Activated effector memory CD4-positive, alpha-beta T cell treated with anti-CD3 and anti-CD28 coated beads, Interleukin-2, amount 50 U/mL, for 16 hours (primary cell): Measurements from ENCODE around the gene TSN.
"Not testable (repeated sequence)": the region's sequence is repeated elsewhere in the genome, so short reads cannot be mapped to it uniquely, and the experiment has no call there.

Experiments used
- DNase-seq: peaks from one replicate; pipeline ENCODE4 v3.0.0-alpha.2; 2020

TSN gene

GRCh38 chr2:121804340-121804739 is 48.9 kb downstream of the TSN start:
- no peak for DNase-seq

GRCh38 chr2:121804997-121805765 is 49.7 kb downstream of the TSN start:
- no peak for DNase-seq

GRCh38 chr2:121805766-121806143 is 50.3 kb downstream of the TSN start:
- no peak for DNase-seq

- DNase-seq: not testable (repeated sequence)
Observed at GRCh38 chr2:121807771-121808170, 52.3 kb downstream of the TSN start.

GRCh38 chr2:121809607-121810006 is 54.2 kb downstream of the TSN start:
- no peak for DNase-seq

GRCh38 chr2:121810959-121811853 is 55.8 kb downstream of the TSN start:
- DNase-seq: no peak

GRCh38 chr2:121813083-121813482 is 57.6 kb downstream of the TSN start:
- not testable (repeated sequence) for DNase-seq

- no peak for DNase-seq
Observed at GRCh38 chr2:121815216-121815615, 59.8 kb downstream of the TSN start.

GRCh38 chr2:121816797-121817196 is 61.3 kb downstream of the TSN start:
- DNase-seq: no peak

- DNase-seq: not testable (repeated sequence)
Observed at GRCh38 chr2:121817304-121817703, 61.9 kb downstream of the TSN start.
